HEK293T (cell line): ENCODE measurements around the gene TMEM51.

Experiments
- BHLHE40 ChIP-seq: fragments of 450-650 bp; IDR thresholded peaks from 2 replicates; pipeline ENCODE4 v1.6.1; 2016; ENCODE audit warnings: mild to moderate bottlenecking, moderate library complexity, borderline replicate concordance
- CTBP1 ChIP-seq: fragments of 450-650 bp; IDR thresholded peaks from 2 replicates; pipeline ENCODE4 v1.6.1; 2016; ENCODE audit warnings: borderline replicate concordance
- ELF4 ChIP-seq: fragments of 450-650 bp; IDR thresholded peaks from 2 replicates; pipeline ENCODE4 v1.6.1; 2017; ENCODE audit warnings: antibody characterized with exemption
- FOXA1 ChIP-seq: fragments of 450-650 bp; IDR thresholded peaks from 2 replicates; pipeline ENCODE4 v1.6.1; 2016; ENCODE audit warnings: mild to moderate bottlenecking
- FOXM1 ChIP-seq: fragments of 450-650 bp; IDR thresholded peaks from 2 replicates; pipeline ENCODE4 v1.6.1; 2017; ENCODE audit warnings: mild to moderate bottlenecking, borderline replicate concordance
- NFRKB ChIP-seq: fragments of 450-650 bp; IDR thresholded peaks from 2 replicates; pipeline ENCODE4 v1.6.1; 2016; ENCODE audit warnings: mild to moderate bottlenecking, moderate library complexity
- SP1 ChIP-seq: fragments of 450-650 bp; IDR thresholded peaks from 2 replicates; pipeline ENCODE4 v1.6.1; 2017
- SUZ12 ChIP-seq: fragments of 450-650 bp; IDR thresholded peaks from 2 replicates; pipeline ENCODE4 v1.6.1; 2016; ENCODE audit warnings: mild to moderate bottlenecking
- TARDBP ChIP-seq: fragments of 450-650 bp; IDR thresholded peaks from 2 replicates; pipeline ENCODE4 v1.6.1; 2016

- TF ChIP-seq ELF4 (no peak), FOXM1 (no peak), NFRKB (no peak), BHLHE40 (no peak), TARDBP (no peak), CTBP1 (no peak), FOXA1 (no peak), SUZ12 (no peak), SP1 (no peak)
These were observed 25.9 kb downstream of the TMEM51 start for GRCh38 chr1:15179485-15179883.
